ENCODE data around the gene HBD.

DNA sequence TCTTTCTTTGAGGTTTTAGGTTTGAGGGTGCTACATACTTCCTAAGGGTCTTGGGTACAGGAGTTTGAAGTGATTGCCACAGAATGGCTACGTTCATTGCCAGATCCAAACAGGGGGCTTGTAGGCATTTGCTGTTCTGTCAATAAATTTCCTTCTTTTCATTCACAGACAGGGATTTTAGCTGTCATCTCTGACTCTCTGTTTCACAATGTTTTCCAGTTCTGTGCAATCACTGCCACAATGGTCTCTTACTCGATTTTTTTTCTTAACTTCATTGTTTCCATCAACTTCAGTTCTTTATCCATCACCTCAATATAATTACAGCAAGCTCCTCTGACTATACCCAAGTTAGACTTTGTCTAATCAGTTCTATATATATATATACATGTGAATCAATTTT lies 6.2 kb upstream of the HBD start:
- TF ChIP-seq, protein P1, sequence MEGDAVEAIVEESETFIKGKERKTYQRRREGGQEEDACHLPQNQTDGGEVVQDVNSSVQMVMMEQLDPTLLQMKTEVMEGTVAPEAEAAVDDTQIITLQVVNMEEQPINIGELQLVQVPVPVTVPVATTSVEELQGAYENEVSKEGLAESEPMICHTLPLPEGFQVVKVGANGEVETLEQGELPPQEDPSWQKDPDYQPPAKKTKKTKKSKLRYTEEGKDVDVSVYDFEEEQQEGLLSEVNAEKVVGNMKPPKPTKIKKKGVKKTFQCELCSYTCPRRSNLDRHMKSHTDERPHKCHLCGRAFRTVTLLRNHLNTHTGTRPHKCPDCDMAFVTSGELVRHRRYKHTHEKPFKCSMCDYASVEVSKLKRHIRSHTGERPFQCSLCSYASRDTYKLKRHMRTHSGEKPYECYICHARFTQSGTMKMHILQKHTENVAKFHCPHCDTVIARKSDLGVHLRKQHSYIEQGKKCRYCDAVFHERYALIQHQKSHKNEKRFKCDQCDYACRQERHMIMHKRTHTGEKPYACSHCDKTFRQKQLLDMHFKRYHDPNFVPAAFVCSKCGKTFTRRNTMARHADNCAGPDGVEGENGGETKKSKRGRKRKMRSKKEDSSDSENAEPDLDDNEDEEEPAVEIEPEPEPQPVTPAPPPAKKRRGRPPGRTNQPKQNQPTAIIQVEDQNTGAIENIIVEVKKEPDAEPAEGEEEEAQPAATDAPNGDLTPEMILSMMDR (conservative IDR thresholded peaks at IDR 0.05) = no peak
- TF ChIP-seq EZH2 (IDR thresholded peaks at IDR 0.05; ENCODE audit: low read depth) = no peak

Measured in PC-9 (cell line).